ENCODE measurements around the gene SEMA6A. TPM values are rescaled to one million over a fixed set of nuclear protein-coding genes. Genes with fewer than 3 reads are reported as not detected.

The SEMA6A gene
- total RNA-seq, 1 donor from 2014 or later, result 2.6 TPM

GRCh38 chr5:116437922-116438578 lies 136.6 kb downstream of the SEMA6A start:
- no peak for TF ChIP-seq CTCF (IDR thresholded peaks at IDR 0.05)
- H3K27ac Mint-ChIP-seq (ENCODE audit: unreplicated experiment), result no peak overlapping the region
- no peaks in the 10 kb centered on the region for H3K4me1 Mint-ChIP-seq (ENCODE audit: unreplicated experiment)
- DNase-seq (ENCODE audit: extremely low spot score, unreplicated experiment), result no peak
- no peak overlapping the region for H3K4me3 Mint-ChIP-seq (ENCODE audit: unreplicated experiment)
- H3K9me3 Mint-ChIP-seq (ENCODE audit: unreplicated experiment), result no peaks in the 10 kb centered on the region
- no peaks in the 10 kb centered on the region for H3K27me3 Mint-ChIP-seq (ENCODE audit: unreplicated experiment)
- no peaks in the 10 kb centered on the region for H3K36me3 Mint-ChIP-seq (ENCODE audit: unreplicated experiment)

DNA sequence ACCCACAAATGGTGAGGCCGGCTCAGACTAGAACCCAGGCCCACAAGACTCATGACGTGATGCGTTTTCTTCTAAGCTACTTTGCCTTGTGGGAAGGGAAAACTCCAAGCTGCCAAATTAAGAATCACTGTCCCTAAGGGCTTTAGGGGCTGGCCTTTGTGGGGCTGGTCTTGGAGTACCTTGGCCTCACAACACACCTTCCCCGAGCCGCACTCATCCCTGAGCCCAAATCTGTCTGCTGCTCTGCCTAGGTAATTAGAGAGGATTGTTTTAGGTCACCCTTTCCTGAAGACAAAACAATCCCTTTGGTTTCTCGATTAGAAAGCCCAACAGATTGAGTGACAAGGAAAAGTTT lies 137.3 kb downstream of the SEMA6A start:
- H3K4me1 Mint-ChIP-seq (ENCODE audit: unreplicated experiment), result no peaks in the 10 kb centered on the region
- no peak overlapping the region for H3K27ac Mint-ChIP-seq (ENCODE audit: unreplicated experiment)

DNA sequence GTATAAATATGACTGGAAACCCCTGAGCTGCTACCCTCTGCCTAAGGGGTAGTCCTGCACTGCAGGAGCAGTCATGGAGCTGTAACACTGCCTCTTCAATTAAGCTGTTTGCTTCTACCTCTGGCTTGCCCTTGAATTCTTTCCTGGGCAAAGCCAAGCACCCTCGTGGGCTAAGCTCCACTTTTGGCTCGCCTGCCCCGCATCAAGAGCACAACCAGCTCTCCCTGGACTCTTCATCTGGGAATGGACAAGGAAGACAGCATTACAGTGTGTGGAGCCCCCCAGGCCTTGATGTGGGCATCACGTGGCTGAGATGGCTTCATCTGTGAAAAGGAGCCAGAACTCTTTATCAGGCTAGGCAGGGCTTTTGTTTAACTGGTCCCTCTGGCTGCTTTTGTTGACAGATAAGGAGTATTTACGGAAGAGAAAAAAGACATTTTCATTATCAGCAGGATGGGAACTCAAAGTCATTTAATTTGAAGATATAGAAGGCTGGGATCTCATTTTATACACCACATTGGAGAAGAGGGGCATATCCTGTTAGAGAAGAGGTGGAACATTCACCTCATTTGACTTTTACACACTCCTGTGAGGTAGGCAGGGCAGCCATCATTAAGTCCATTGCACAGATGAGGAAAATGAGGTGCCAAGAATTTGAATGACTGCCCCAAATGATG lies 137.8 kb downstream of the SEMA6A start:
- Mint-ChIP-seq H3K27me3 (ENCODE audit: unreplicated experiment) (no peaks in the 10 kb centered on the region), H3K36me3 (ENCODE audit: unreplicated experiment) (no peaks in the 10 kb centered on the region)
- TF ChIP-seq CTCF (IDR thresholded peaks at IDR 0.05), result no peak

More for the DNA sequence above, 137.3 kb downstream of the SEMA6A start:
- DNase-seq (ENCODE audit: extremely low spot score, unreplicated experiment), result no peak
- H3K4me3 Mint-ChIP-seq (ENCODE audit: unreplicated experiment), result no peak overlapping the region
- no peaks in the 10 kb centered on the region for H3K27me3 Mint-ChIP-seq (ENCODE audit: unreplicated experiment)
- TF ChIP-seq CTCF (IDR thresholded peaks at IDR 0.05), result no peak
- H3K36me3 Mint-ChIP-seq (ENCODE audit: unreplicated experiment), result no peaks in the 10 kb centered on the region
- H3K9me3 Mint-ChIP-seq (ENCODE audit: unreplicated experiment), result no peaks in the 10 kb centered on the region

GRCh38 chr5:116428966-116429365 lies 145.7 kb downstream of the SEMA6A start:
- no peaks in the 10 kb centered on the region for H3K9me3 Mint-ChIP-seq (ENCODE audit: unreplicated experiment)

More for the DNA sequence above, 137.8 kb downstream of the SEMA6A start:
- H3K9me3 Mint-ChIP-seq (ENCODE audit: unreplicated experiment), result no peaks in the 10 kb centered on the region
- H3K27ac Mint-ChIP-seq (ENCODE audit: unreplicated experiment), result no peak overlapping the region
- DNase-seq (ENCODE audit: extremely low spot score, unreplicated experiment), result no peak
- H3K4me3 Mint-ChIP-seq (ENCODE audit: unreplicated experiment), result no peak overlapping the region
- H3K4me1 Mint-ChIP-seq (ENCODE audit: unreplicated experiment), result no peaks in the 10 kb centered on the region

More at GRCh38 chr5:116428966-116429365, 145.7 kb downstream of the SEMA6A start:
- TF ChIP-seq CTCF (IDR thresholded peaks at IDR 0.05), result no peak
- no peak for DNase-seq (ENCODE audit: extremely low spot score, unreplicated experiment)
- Mint-ChIP-seq H3K27ac (ENCODE audit: unreplicated experiment) (no peak overlapping the region), H3K4me1 (ENCODE audit: unreplicated experiment) (no peaks in the 10 kb centered on the region), H3K36me3 (ENCODE audit: unreplicated experiment) (no peaks in the 10 kb centered on the region), H3K27me3 (ENCODE audit: unreplicated experiment) (no peaks in the 10 kb centered on the region), H3K4me3 (ENCODE audit: unreplicated experiment) (no peak overlapping the region)

Data from osteocyte (in vitro differentiated cells).